Fibroblast of skin of back (primary cell): Measurements from ENCODE around the gene PCNX2.

Source experiments
- DNase-seq: peaks from one replicate; pipeline ENCODE4 v3.0.0-alpha.2; 2013

The PCNX2 gene

GRCh38 chr1:233261206-233261605, 34.3 kb downstream of the PCNX2 start:
- DNase-seq, result no peak

GRCh38 chr1:233257786-233258185, 37.7 kb downstream of the PCNX2 start:
- no peak for DNase-seq

- no peak for DNase-seq
Measured at GRCh38 chr1:233256789-233257188, 38.7 kb downstream of the PCNX2 start.

GRCh38 chr1:233256191-233256590, 39.3 kb downstream of the PCNX2 start:
- DNase-seq, result no peak

GRCh38 chr1:233255145-233255544, 40.4 kb downstream of the PCNX2 start:
- DNase-seq, result no peak

- DNase-seq, result no peak
Measured at GRCh38 chr1:233253832-233254331, 41.6 kb downstream of the PCNX2 start.

GRCh38 chr1:233253231-233253831, 42.2 kb downstream of the PCNX2 start:
- no peak for DNase-seq

GRCh38 chr1:233252441-233252840, 43.1 kb downstream of the PCNX2 start:
- DNase-seq, result no peak

GRCh38 chr1:233251201-233251720, 44.3 kb downstream of the PCNX2 start:
- no peak for DNase-seq

GRCh38 chr1:233248014-233248413, 47.5 kb downstream of the PCNX2 start:
- no peak for DNase-seq

- no peak for DNase-seq
Measured at GRCh38 chr1:233246965-233247364, 48.6 kb downstream of the PCNX2 start.

- no peak for DNase-seq
Measured at GRCh38 chr1:233245191-233245765, 50.2 kb downstream of the PCNX2 start.

- peak; percentile 22 for DNase-seq
Measured at GRCh38 chr1:233244183-233244582, 51.3 kb downstream of the PCNX2 start.

GRCh38 chr1:233242827-233243483, 52.6 kb downstream of the PCNX2 start:
- no peak for DNase-seq

GRCh38 chr1:233241759-233242158, 53.8 kb downstream of the PCNX2 start:
- no peak for DNase-seq

GRCh38 chr1:233240829-233241682, 54.5 kb downstream of the PCNX2 start:
- peak; percentile 53 for DNase-seq

GRCh38 chr1:233240371-233240770, 55.2 kb downstream of the PCNX2 start:
- DNase-seq, result peak; percentile 34

GRCh38 chr1:233238884-233239431, 56.6 kb downstream of the PCNX2 start:
- DNase-seq, result no peak

- no peak for DNase-seq
Measured at GRCh38 chr1:233237647-233238046, 57.9 kb downstream of the PCNX2 start.

GRCh38 chr1:233233508-233234040, 62.0 kb downstream of the PCNX2 start:
- no peak for DNase-seq

GRCh38 chr1:233230011-233230410, 65.5 kb downstream of the PCNX2 start:
- no peak for DNase-seq

- DNase-seq, result no peak
Measured at GRCh38 chr1:233229288-233229687, 66.2 kb downstream of the PCNX2 start.
